CD4-positive, alpha-beta T cell treated with Interleukin-15 for 4 hours (primary cell): ENCODE measurements around the gene UBE3A.

Source experiments
- DNase-seq: peaks from one replicate; pipeline ENCODE4 v3.0.0-alpha.2; 2020; ENCODE audit warnings: low spot score

The UBE3A gene

GRCh38 chr15:25331404-25331803, 107.4 kb downstream of the UBE3A start:
- DNase-seq, result no peak

- no peak for DNase-seq
Observed at GRCh38 chr15:25329696-25330095, 109.1 kb downstream of the UBE3A start.

GRCh38 chr15:25327686-25328085, 111.1 kb downstream of the UBE3A start:
- DNase-seq, result no peak

GRCh38 chr15:25325187-25325586, 113.6 kb downstream of the UBE3A start:
- DNase-seq, result no peak

GRCh38 chr15:25323420-25323819, 115.4 kb downstream of the UBE3A start:
- no peak for DNase-seq

GRCh38 chr15:25287823-25288222, 151.0 kb downstream of the UBE3A start:
- no peak for DNase-seq
